ENCODE data around the gene EMC6.

DNA sequence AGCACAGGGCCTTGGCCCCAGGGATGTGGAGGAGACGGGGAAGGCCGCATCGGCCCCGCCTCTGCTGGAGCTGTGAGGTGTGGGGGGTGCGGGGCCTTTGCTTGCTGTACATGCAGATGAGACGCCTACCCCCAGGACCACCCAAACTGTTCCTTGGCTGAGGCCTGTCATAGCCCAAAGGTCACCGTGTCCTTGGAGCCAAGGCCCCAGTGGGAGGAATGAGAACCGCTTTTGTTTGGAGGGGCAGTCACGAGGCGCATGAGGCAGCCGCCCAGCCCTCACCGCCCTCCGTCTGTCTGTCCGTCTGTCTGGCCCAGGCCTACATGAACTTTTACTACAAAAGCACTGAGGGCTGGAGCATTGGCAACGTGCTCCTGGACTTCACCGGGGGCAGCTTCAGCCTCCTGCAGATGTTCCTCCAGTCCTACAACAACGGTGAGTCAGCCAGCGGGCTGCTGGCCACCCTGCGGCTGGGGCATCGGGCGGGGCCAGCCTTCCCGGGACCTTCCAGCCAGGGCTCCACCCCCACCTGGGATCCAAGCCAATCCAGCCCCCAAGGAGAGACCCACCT, 9.0 kb upstream of the EMC6 start:
- no peak for TF ChIP-seq EZH2 (IDR thresholded peaks at IDR 0.05; ENCODE audit: low read length)
- TF ChIP-seq, protein P1, sequence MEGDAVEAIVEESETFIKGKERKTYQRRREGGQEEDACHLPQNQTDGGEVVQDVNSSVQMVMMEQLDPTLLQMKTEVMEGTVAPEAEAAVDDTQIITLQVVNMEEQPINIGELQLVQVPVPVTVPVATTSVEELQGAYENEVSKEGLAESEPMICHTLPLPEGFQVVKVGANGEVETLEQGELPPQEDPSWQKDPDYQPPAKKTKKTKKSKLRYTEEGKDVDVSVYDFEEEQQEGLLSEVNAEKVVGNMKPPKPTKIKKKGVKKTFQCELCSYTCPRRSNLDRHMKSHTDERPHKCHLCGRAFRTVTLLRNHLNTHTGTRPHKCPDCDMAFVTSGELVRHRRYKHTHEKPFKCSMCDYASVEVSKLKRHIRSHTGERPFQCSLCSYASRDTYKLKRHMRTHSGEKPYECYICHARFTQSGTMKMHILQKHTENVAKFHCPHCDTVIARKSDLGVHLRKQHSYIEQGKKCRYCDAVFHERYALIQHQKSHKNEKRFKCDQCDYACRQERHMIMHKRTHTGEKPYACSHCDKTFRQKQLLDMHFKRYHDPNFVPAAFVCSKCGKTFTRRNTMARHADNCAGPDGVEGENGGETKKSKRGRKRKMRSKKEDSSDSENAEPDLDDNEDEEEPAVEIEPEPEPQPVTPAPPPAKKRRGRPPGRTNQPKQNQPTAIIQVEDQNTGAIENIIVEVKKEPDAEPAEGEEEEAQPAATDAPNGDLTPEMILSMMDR (optimal IDR thresholded peaks at IDR 0.05 in 1 of 3, IDR thresholded peaks at IDR 0.05 in 1 of 3, conservative IDR thresholded peaks at IDR 0.05 in 1 of 3; ENCODE audit: extremely low read depth in 1 of 3, insufficient read depth in 2 of 3, low read length in 3 of 3): peak in 2 of 3 experiments; percentile 7 to 15

All from keratinocyte (primary cell).